ENCODE data around the gene RNF213.

RNF213 gene

GRCh38 chr17:80352216-80352895 is 91.7 kb downstream of the RNF213 start:
- no peak for DNase-seq (ENCODE audit: low spot score)

DNA sequence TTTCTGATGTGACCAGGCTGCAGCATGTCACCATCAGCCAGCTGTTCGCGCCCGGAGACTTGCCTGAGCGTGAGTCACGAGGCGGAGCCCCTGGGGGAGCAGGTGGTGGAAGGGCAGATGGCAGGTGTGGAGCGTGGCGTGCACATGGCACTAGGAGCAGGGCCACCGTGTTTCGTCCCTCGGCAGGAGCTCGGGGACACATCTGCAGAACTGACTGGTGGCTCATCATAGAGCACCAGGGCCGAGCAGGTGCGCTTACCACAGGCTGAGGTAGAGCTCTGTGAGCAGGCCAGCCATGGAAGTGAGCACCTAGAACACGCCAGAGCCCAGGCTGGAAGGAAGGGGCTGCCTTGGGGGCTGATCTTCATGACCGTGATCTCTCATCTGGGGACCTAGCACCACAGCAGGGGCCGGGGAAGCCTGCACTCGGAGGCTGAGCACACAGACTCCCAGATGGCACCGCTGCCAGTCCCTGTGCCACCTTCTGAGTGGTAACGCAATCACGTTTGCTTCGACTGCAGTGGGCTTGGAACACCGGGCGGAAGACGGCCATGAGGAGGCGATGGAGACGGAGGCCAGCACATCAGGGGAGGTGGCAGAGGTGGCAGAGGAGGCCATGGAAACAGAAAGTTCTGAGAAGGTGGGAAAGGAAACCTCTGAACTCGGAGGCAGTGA is 92.5 kb downstream of the RNF213 start:
- DNase-seq (ENCODE audit: low spot score) = no peak

DNA sequence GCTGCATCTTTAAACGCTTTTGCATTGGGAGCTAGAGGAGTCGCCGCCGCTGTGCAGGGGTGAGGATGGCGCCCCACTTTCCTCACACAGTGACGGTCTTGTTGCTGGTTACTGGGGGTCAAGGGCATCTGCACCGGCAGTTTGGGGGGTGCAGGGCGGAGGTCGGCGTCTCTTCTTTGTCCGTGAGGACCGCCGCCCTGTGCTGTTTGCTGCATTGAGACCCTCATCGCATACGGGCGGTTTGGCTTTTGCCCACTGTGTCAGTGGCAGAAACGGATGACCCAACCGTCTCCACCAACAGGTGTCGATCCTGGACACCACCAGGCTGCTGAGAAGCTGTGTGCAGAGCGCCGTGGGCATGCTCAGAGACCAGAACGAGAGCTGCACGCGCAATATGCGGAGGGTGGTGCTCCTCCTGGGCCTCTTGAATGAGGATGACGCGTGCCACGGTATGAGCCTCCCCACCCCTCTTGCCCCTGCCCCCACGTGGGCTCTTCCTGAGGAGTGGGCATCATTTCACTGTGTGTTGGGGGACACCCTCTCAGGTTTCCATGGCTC is 93.1 kb downstream of the RNF213 start:
- DNase-seq (ENCODE audit: low spot score) = no peak

GRCh38 chr17:80354336-80354735 is 93.7 kb downstream of the RNF213 start:
- no peak for DNase-seq (ENCODE audit: low spot score)

GRCh38 chr17:80356231-80356856 is 95.7 kb downstream of the RNF213 start:
- DNase-seq (ENCODE audit: low spot score) = no peak

- no peak for DNase-seq (ENCODE audit: low spot score)
These were observed 97.5 kb downstream of the RNF213 start for GRCh38 chr17:80358131-80358530.

GRCh38 chr17:80358861-80359260 is 98.2 kb downstream of the RNF213 start:
- no peak for DNase-seq (ENCODE audit: low spot score)

- no peak for DNase-seq (ENCODE audit: low spot score)
These were observed 98.9 kb downstream of the RNF213 start for GRCh38 chr17:80359422-80360110.

DNA sequence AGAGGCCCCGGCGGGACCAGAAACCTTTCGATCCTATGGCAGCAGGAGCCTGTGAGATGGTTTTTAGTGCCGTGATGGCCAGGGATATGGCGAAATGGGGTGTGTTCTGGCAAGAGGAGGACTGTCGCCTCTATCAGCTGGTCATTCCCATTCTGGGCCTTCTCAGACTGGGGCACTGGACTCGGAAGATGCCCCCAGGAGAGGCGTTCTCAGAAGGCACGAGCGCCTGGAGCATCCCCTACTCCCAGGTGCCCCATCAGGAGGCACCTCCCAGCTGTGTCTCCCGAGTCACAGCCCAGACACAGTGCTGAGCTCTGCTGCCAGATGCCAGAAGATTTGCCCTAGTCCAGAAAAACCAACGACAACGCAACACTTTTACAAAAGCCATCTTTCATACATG is 99.7 kb downstream of the RNF213 start:
- DNase-seq (ENCODE audit: low spot score) = no peak

GRCh38 chr17:80361495-80362220 is 101.0 kb downstream of the RNF213 start:
- no peak for DNase-seq (ENCODE audit: low spot score)

DNA sequence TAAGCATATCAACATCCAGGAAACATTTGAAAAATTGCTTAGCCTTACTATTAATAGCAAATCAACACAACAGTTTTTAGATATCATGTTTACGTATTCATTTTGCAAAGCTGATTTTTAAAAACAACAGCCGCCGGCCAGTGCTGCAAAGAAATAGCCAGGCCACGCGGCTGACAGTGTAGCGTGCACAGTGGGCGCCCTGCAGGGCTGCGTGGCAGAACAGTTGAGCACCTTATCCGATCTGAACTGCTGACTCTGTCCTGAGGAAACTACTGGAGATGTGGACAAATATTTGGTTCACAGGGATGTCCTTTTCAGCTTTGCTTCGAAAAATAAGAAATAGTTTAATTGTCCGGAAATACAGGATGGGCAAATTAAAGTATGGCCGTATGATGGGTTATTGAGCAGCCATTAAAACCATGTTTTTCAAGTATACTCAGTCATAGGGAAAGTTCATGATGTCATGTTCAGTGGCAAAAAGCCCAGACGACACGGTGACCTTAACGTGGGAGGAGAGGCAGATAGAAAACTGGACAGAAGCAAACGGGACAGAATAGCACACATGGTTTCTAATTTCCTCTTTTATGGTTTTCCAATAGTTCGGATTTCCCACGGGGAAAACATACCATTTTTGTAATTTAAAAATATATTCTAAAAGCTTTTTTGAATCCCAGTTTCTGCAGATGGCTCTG is 101.9 kb downstream of the RNF213 start:
- no peak for DNase-seq (ENCODE audit: low spot score)

DNA sequence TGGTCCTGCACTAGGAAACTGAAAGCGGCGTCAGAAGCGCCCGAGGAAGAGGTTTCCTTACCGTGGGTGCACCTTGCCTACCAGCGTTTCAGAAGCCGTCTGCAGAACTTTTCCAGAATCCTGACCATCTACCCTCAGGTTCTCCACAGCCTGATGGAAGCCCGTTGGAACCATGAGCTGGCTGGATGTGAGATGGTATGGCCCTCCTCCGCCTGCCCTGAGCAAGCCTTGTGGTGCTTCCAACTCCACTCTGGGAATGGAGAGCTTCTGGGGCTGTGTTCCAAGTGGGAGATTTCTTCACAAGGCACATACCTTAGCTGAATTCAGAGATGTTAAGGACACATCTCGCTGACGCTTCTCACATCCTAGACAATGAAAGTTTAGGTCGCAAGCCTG is 102.5 kb downstream of the RNF213 start:
- DNase-seq (ENCODE audit: low spot score) = no peak

- no peak for DNase-seq (ENCODE audit: low spot score)
These were observed 103.0 kb downstream of the RNF213 start for GRCh38 chr17:80363518-80364090.

GRCh38 chr17:80364091-80364691 is 103.5 kb downstream of the RNF213 start:
- DNase-seq (ENCODE audit: low spot score) = no peak

- no peak for DNase-seq (ENCODE audit: low spot score)
These were observed 104.6 kb downstream of the RNF213 start for GRCh38 chr17:80365001-80365965.

GRCh38 chr17:80365983-80366382 is 105.3 kb downstream of the RNF213 start:
- no peak for DNase-seq (ENCODE audit: low spot score)

DNA sequence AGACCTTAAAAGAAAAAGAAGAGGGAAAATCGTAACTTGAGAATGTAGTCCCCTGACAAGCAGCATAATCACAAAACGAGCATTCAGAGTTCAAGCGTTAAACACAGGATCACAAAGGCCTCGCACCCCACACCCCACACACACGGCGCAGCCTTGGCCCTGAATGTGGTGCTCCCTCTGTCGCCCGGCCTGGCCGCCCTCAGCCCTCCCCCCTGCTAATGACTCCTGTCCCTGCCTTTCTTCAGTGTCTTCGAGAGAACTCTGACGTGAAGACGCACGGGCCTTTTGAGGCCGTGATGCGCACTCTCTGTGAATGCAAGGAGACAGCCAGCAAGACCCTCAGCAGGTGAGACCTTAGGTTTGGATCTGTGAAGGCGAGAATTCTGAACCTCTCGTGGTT is 106.9 kb downstream of the RNF213 start:
- DNase-seq (ENCODE audit: low spot score) = no peak

- DNase-seq (ENCODE audit: low spot score) = no peak
These were observed 110.5 kb downstream of the RNF213 start for GRCh38 chr17:80371196-80371595.

GRCh38 chr17:80372456-80372855 is 111.8 kb downstream of the RNF213 start:
- DNase-seq (ENCODE audit: low spot score) = no peak
